ENCODE measurements around the gene ABT1.

GRCh38 chr6:26593278-26594130, 3.2 kb upstream of the ABT1 start:
- TF ChIP-seq CTCF (conservative IDR thresholded peaks at IDR 0.05 in 1 of 2, IDR thresholded peaks at IDR 0.05 in 1 of 2; ENCODE audit: low read depth in 1 of 2, low read length in 2 of 2) (no peak), EZH2 (IDR thresholded peaks at IDR 0.05; ENCODE audit: low read length, missing control alignments) (no peak)

Measured in fibroblast of lung (primary cell).